ENCODE measurements around the gene KIR2DL1.
"Not testable (repeated sequence)": the region's sequence is repeated elsewhere in the genome, so short reads cannot be mapped to it uniquely, and the experiment has no call there.

Gene KIR2DL1

DNA sequence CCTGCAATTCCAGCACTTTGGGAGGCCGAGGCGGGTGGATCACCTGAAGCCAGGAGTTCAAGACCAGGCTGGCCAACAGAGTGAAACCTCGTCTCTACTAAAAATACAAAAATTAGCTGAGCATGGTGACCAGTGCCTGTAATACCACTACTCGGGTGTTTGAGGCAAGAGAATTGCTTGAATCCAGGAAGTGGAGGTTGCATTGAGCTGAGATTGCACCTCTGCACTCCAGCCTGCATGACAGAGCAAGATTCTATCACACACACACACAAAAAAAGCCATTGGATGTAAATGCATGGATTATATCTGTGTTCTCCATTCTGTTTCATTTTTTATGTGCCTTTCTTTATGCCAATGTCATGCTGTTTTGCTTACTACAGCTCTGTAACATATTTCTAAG, 54.8 kb downstream of the KIR2DL1 start:
- DNase-seq, result not testable (repeated sequence)

- not testable (repeated sequence) for DNase-seq
Observed at GRCh38 chr19:54825326-54825725, 55.7 kb downstream of the KIR2DL1 start.

- DNase-seq, result not testable (repeated sequence)
Observed at GRCh38 chr19:54828064-54828463, 58.5 kb downstream of the KIR2DL1 start.

DNA sequence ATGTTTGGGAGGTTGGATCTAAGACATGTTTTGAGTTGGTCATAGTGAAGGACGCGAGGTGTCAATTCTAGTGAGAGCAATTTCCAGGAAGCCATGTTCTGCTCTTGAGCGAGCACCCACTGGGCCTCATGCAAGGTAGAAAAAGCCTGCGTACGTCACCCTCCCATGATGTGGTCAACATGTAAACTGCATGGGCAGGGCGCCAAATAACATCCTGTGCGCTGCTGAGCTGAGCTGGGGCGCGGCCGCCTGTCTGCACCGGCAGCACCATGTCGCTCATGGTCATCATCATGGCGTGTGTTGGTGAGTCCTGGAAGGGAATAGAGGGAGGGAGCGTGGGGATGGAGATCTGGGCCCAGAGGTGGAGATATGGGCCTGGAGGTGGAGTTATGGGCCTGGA, 62.9 kb downstream of the KIR2DL1 start, which contains the start of gene KIR2DS4:
Gene KIR2DS4, plus strand, starts transcription at position 181 of the 400 bp plus-strand sequence.
- DNase-seq, result not testable (repeated sequence)
